Memory B cell (primary cell): ENCODE data around the gene WT1.

Source experiments
- ATAC-seq: fragments of 150-1000 bp; cut with Tn5 transposase; 2 replicates; pipeline ENCODE4 v1.10.0; 2021; ENCODE audit warnings: low read depth, mild to moderate bottlenecking, moderate library complexity
- DNase-seq, 2 donors: peaks; one replicate each; pipeline ENCODE4 v3.0.0; 2022; ENCODE audit warnings: low spot score in 2 of 2
- H3K27ac Mint-ChIP-seq: one replicate; pipeline ENCODE4 v1.8.0; 2022; ENCODE audit warnings: mild to moderate bottlenecking, moderate library complexity, mixed read lengths
- H3K27me3 Mint-ChIP-seq: one replicate; pipeline ENCODE4 v1.8.0; 2022; ENCODE audit warnings: mixed read lengths
- H3K36me3 Mint-ChIP-seq: one replicate; pipeline ENCODE4 v1.8.0; 2022; ENCODE audit warnings: mild to moderate bottlenecking, mixed read lengths
- H3K4me1 Mint-ChIP-seq: one replicate; pipeline ENCODE4 v1.8.0; 2022; ENCODE audit warnings: mixed read lengths
- H3K4me3 Mint-ChIP-seq: one replicate; pipeline ENCODE4 v1.8.0; 2022; ENCODE audit warnings: mild to moderate bottlenecking, moderate library complexity, mixed read lengths
- H3K9me3 Mint-ChIP-seq: one replicate; pipeline ENCODE4 v1.8.0; 2022; ENCODE audit warnings: mixed read lengths

Gene WT1

DNA sequence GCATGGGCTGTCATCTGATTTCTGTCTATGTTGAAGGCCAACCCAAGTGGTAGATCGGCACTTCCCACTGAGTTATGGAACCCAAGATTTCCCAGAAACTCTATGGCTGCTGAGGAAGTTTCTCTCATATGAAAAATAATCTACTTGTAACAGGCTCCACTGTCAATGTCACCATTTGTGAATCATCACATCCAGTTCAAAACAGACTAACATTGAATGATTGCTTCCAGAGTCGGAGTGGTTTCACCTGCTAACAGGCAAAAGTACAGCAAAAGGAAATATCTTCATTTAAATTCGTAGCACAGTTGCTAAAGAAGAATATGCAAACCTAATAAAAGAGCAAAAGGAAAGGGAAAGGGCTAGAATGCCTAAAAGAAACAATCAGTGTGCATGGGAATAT lies 12.8 kb downstream of the WT1 start:
- peaks cover 16% of the 10 kb centered on the region for H3K27me3 Mint-ChIP-seq
- H3K9me3 Mint-ChIP-seq: no peaks in the 10 kb centered on the region
- DNase-seq (no peak), ATAC-seq (no peak)
- H3K4me3 Mint-ChIP-seq: no peak overlapping the region
- H3K27ac Mint-ChIP-seq: no peak overlapping the region
- H3K4me1 Mint-ChIP-seq: no peaks in the 10 kb centered on the region
- H3K36me3 Mint-ChIP-seq: no peaks in the 10 kb centered on the region

DNA sequence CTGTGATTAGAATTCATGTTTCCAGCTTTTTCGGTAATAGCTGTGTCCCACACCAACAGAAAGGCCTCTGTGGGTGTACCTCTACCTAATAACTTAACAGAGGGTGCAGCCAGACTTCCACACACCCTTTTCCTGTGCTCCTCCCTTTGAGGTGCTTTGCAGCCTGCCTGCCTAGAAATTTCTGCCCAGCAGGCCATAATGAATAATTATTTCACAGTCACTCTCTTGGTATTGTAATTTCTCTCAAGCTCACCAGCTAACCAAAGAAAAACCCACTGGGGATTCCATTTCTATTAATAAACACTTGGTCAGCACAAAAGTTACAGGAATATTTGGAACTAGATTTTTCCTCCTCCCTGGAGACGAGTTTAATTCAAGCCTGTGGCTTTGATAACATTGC lies 13.3 kb downstream of the WT1 start:
- DNase-seq (no peak), ATAC-seq (no peak)
- no peaks in the 10 kb centered on the region for H3K36me3 Mint-ChIP-seq
- H3K9me3 Mint-ChIP-seq: no peaks in the 10 kb centered on the region
- H3K27me3 Mint-ChIP-seq: peaks cover 15% of the 10 kb centered on the region
- no peak overlapping the region for H3K27ac Mint-ChIP-seq
- H3K4me3 Mint-ChIP-seq: no peak overlapping the region
- no peaks in the 10 kb centered on the region for H3K4me1 Mint-ChIP-seq

DNA sequence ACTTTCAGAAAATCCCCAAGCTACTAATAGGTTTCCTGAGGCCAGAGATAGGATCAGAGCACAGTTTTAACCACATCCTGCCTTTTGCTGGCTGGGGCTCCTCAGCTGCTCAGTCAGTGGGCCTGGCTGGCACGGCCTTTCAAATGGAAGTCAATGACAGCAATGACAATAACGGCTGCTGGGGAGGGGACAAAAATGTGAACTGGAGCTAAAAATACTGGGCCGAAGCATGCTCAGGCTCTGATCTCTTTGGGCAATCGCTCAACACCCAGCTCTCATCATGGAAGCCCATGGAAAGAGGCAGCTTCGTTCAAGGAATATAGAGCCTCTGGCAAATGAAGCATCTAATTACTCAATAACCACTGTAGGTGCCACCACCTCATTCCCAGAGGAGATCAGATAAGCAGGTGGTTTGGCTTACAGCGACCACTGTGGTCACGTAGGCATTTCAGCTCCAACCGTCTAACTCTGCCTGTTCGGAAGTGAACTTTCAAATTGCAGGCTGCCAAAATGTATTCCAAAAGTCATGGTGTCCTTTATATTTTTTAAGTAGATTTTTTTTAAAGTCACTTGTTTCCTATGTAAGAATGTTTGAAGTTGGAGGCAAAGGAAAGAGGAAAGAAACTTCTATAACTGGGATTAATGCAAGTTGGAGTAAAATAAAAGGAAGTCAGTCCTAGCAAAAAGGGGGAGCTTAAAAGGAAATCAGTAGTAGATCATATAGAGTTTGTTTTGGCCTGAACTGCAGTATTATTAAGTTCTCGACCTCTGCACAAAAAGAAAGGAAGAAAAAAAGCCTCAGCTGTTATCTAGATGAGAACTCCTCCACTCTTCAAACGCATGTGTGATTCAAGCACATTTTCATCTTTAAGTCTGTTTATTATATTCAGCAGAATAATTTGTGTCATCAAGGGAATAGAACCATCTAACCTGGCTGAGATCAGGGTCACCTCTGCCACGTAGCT lies 14.1 kb downstream of the WT1 start:
- DNase-seq (no peak), ATAC-seq (no peak)
- H3K9me3 Mint-ChIP-seq: no peaks in the 10 kb centered on the region
- no peaks in the 10 kb centered on the region for H3K4me1 Mint-ChIP-seq
- H3K4me3 Mint-ChIP-seq: no peak overlapping the region
- H3K36me3 Mint-ChIP-seq: no peaks in the 10 kb centered on the region
- peaks cover 15% of the 10 kb centered on the region for H3K27me3 Mint-ChIP-seq
- no peak overlapping the region for H3K27ac Mint-ChIP-seq

DNA sequence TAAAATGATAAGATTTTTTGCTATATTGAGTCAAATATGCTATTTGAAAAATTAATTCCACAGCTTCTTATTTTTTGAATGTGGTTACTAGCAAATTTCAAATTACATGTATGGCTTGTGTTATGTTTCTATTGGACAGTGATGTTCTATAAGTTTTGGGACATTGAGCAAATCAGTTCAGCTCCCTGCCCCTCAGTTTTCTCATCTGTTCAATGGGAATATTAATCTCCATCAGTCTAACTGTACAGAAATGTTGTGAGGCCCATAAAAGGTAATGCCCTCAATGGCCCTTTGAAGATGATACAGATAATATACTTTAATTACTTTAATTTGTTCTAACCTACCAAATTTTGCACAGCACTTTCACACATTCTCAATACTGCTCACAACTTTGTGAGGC lies 15.2 kb downstream of the WT1 start:
- H3K9me3 Mint-ChIP-seq: no peaks in the 10 kb centered on the region
- ATAC-seq (no peak), DNase-seq (no peak)
- no peaks in the 10 kb centered on the region for H3K36me3 Mint-ChIP-seq
- no peaks in the 10 kb centered on the region for H3K4me1 Mint-ChIP-seq
- no peak overlapping the region for H3K27ac Mint-ChIP-seq
- H3K27me3 Mint-ChIP-seq: peaks cover 12% of the 10 kb centered on the region
- no peak overlapping the region for H3K4me3 Mint-ChIP-seq

DNA sequence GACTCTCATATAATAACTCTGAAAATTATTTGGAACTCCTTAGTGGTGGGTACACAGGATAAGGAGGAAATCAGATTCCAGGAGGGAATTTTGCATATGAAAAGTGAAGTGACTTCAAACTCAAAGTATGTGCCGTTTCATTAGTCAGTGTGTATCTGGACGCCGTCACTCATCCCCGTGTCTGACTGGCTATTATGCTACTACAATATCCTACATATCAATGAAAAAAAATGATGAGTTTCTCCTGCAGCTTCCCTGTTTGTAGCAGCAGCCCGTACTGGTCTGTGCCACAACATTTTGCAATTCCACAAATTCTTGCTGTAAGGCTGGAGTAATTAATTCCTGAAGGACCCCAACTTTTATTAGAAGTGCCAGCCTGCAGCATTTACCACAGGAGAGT lies 16.5 kb downstream of the WT1 start:
- Mint-ChIP-seq H3K27me3 (peaks cover 11% of the 10 kb centered on the region), H3K4me1 (no peaks in the 10 kb centered on the region)

DNA sequence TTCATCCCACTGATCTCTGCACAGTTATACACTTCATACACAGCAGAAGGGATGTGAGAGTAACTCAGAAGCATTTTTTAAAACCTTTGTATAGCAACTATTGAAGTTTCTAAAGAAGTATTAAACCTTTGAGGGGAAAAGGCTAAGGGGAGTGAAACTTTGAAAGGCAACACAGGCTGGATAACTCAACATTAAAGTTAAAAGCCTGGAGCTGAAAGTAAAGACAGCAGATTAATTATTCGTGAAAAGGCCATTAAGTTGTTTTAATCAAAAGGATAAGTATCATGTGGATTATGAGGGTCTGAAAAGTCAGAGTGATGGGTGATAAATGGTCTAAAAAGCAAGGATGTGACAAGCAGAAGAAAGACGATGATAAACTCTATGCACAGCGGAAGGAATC lies 17.5 kb downstream of the WT1 start:
- DNase-seq: no peak
- Mint-ChIP-seq H3K9me3 (no peaks in the 10 kb centered on the region), H3K4me1 (no peaks in the 10 kb centered on the region), H3K27ac (no peak overlapping the region), H3K27me3 (peaks cover 10% of the 10 kb centered on the region), H3K4me3 (no peak overlapping the region), H3K36me3 (no peaks in the 10 kb centered on the region)
- no peak for ATAC-seq

More for the DNA sequence above, 16.5 kb downstream of the WT1 start:
- H3K9me3 Mint-ChIP-seq: no peaks in the 10 kb centered on the region
- no peak overlapping the region for H3K4me3 Mint-ChIP-seq
- H3K36me3 Mint-ChIP-seq: no peaks in the 10 kb centered on the region
- ATAC-seq (no peak), DNase-seq (no peak)
- H3K27ac Mint-ChIP-seq: no peak overlapping the region

DNA sequence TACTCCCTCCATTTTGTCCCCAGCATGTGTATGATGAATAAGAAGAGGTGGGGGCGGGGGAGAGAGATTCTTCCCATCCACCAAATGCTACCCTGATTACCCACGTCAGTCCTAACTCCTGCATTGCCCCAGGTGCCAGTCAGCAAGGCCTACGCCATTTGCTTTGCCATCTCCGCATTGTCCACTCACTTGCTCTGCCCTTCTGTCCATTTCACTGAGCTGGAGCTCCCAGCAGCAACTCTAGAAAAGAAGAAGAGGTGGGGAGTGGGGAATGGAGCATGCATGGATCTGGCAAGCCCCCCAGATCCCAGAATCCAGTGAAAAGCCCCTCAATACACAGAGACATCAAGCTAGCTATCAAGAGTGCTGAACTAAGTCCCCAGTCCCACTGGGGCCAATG lies 19.0 kb downstream of the WT1 start:
- DNase-seq (no peak), ATAC-seq (no peak)
- Mint-ChIP-seq H3K4me3 (no peak overlapping the region), H3K36me3 (no peaks in the 10 kb centered on the region), H3K27me3 (peaks cover 3% of the 10 kb centered on the region), H3K27ac (no peak overlapping the region), H3K4me1 (no peaks in the 10 kb centered on the region), H3K9me3 (no peaks in the 10 kb centered on the region)

DNA sequence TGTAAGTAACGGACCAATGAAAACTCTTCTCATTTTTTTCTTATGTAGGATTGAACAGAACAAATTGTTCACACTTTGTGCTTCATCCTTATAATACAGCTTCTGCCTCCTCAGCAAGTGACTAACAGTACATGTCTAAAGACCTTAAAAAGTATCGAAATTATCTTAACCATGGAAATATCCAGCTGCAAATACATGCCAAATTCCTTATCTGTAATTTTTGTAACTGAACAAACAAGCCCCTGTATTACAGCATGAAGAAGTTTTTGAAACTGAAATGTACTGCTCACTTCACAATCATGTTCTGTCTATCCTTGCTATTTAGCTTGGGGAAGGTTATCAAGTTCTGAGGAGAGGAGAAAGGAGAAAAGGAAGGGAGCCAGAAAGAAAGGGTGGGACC lies 20.4 kb downstream of the WT1 start:
- H3K9me3 Mint-ChIP-seq: peaks cover 2% of the 10 kb centered on the region
- no peak overlapping the region for H3K4me3 Mint-ChIP-seq

DNA sequence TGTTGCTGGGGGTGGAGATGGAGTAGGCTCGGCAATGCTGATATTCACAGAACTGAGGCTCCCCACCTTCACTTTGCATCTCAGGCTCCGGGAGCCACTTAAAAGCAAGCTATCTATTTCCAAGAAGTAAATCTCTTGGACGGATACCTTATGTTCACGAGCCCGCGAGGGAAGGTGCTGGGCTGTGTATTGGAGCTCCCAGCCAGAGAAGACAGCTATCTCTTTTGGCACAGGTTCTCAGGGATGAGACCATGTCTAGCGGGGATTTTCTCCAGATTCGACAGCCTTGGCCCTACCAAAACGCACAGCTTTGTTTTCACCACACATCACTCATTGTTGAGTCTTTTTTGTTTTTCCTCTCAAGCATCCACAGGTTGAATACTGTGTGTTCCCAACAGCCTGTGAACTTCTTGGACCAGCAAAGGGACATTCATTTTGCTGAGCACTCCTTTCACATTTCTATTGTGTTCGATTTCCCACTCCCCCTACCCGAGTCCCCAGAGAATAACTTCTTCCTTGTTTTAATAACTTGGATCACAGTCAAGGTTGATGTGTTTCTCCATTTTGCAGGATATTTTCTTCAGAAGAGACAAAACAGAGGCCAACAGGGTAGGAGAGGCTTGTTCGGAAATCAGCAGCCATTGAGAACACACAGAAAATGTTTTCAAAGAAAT lies 23.3 kb downstream of the WT1 start:
- no peak for DNase-seq
- Mint-ChIP-seq H3K27me3 (peaks cover 4% of the 10 kb centered on the region), H3K4me1 (no peaks in the 10 kb centered on the region), H3K4me3 (no peak overlapping the region), H3K36me3 (no peaks in the 10 kb centered on the region), H3K9me3 (peaks cover 2% of the 10 kb centered on the region), H3K27ac (no peak overlapping the region)
- no peak for ATAC-seq

More for the DNA sequence above, 20.4 kb downstream of the WT1 start:
- Mint-ChIP-seq H3K36me3 (no peaks in the 10 kb centered on the region), H3K4me1 (no peaks in the 10 kb centered on the region), H3K27ac (no peak overlapping the region), H3K27me3 (peaks cover 4% of the 10 kb centered on the region)
- DNase-seq (no peak), ATAC-seq (no peak)

DNA sequence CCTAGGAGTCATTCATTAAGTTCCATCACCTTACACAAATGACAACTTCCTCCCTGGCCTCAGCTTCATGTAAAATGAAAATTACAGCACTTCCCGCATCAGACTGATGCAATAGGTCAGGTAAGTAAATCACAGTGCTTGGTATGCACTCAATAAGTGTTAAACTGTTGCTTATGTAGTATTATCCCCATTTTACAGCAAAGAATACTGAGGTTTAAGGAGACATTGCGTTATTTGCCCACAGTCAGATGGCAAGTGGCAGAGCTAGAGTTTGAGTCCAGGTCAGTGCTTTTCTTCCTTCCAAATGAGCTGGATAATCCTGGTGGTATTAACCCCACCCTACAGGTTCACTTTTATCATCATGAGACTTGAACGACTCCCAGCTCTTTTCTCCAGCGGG lies 29.7 kb downstream of the WT1 start:
- peaks cover 9% of the 10 kb centered on the region for H3K27me3 Mint-ChIP-seq
- peaks cover 4% of the 10 kb centered on the region for H3K9me3 Mint-ChIP-seq
- no peaks in the 10 kb centered on the region for H3K36me3 Mint-ChIP-seq
- H3K4me3 Mint-ChIP-seq: no peak overlapping the region
- DNase-seq (no peak), ATAC-seq (no peak)
- no peaks in the 10 kb centered on the region for H3K4me1 Mint-ChIP-seq
- H3K27ac Mint-ChIP-seq: no peak overlapping the region

DNA sequence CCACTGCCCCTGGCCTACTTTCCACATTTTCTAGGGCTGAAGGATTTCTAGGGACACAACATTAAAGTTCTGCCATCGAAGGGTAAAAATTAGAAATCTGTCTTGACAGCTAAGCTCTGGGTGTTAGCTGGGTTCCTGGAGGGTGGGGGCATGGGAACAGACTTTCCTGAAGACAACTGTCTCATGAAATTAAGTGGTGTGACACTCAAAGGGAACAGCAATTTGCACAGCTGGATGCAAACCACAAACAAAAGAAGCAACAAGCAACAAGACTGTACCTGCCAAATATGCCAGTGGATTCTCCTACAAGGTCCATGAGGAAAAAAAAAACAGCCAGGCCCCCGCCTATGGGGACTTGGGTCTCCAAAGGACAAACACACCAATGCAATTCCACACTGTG lies 32.5 kb downstream of the WT1 start:
- H3K27ac Mint-ChIP-seq: no peak overlapping the region
- no peak overlapping the region for H3K4me3 Mint-ChIP-seq
- no peak for DNase-seq
- ATAC-seq: no peak
- H3K9me3 Mint-ChIP-seq: peaks cover 4% of the 10 kb centered on the region
- H3K4me1 Mint-ChIP-seq: no peaks in the 10 kb centered on the region
- peaks cover 12% of the 10 kb centered on the region for H3K27me3 Mint-ChIP-seq
- no peaks in the 10 kb centered on the region for H3K36me3 Mint-ChIP-seq

DNA sequence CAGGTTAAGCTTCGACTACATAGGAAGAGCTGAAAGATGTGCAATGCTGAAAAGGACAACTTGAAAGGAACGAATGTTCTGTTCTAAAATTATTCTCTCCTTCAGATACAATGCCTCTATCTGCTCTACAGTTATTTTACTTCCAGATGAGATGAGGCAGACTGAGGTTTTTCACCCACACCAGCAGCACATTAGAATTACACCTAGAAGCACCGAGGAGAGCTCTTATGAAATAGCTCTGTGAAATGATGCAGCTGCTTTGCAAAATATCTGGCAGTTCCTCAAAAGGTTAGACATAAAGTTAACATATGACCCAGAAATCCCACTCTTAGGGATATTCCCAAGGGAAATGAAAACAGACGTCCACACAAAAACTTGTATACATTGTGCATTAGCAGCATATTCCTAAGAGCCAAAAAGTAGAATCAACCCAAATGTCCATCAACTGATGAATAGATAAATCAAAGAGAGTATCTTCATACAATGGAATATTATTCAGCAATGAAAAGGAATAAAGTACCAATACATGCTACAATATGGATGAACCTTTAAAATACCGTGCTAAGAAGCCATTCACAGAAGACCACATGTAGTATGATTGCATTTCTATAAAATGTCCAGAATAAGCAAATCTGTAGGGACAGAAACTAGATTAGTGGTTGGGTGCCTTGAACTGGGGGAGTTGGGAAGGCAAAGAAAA lies 34.5 kb downstream of the WT1 start:
- no peak for ATAC-seq
- Mint-ChIP-seq H3K4me1 (no peaks in the 10 kb centered on the region), H3K27ac (no peak overlapping the region), H3K9me3 (peaks cover 4% of the 10 kb centered on the region), H3K4me3 (no peak overlapping the region), H3K27me3 (peaks cover 12% of the 10 kb centered on the region), H3K36me3 (no peaks in the 10 kb centered on the region)
- no peak for DNase-seq

DNA sequence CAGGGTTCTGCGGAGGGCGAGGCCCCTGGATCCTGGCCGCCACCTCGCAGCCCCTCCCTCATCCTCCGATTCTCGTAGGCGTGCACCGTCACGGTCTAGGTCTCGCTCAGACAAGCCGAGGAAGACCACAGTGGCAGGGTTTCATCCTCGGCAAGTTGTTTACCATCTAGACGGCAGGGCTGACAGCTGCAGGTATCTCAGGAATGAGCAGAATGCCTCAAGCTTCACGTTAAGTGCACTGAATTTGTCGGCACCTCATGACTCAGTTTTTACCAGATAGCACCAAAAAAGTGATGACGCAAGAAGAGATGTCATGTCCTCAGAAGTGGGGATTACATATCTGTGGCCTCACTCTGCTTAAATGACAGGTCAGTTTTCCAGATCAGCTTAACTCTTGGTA lies 35.1 kb downstream of the WT1 start:
- H3K4me1 Mint-ChIP-seq: no peaks in the 10 kb centered on the region
- H3K27me3 Mint-ChIP-seq: peaks cover 14% of the 10 kb centered on the region
- DNase-seq: no peak
- no peak overlapping the region for H3K27ac Mint-ChIP-seq
- no peak overlapping the region for H3K4me3 Mint-ChIP-seq
- ATAC-seq: no peak
- H3K9me3 Mint-ChIP-seq: peaks cover 4% of the 10 kb centered on the region
- no peaks in the 10 kb centered on the region for H3K36me3 Mint-ChIP-seq

DNA sequence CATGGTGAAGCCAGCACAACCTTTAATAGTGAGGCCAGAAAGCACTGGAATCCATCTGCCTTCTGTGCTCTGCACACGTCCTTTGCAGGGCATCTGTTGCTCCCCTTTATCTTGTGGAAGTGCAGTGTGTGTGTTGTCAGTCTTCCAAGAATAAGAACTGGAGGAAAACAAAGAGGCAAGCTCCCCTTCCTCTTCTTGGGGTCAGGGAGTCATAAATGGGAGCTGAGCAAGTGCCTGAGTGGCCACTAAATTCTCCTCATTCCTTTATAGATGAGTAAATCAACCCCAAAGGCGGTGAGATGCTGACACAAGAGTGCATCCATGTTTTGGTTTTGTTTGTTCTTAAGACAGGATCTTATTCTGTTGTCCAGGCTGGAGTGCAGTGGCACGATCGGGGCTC lies 38.3 kb downstream of the WT1 start:
- no peaks in the 10 kb centered on the region for H3K36me3 Mint-ChIP-seq
- peaks cover 4% of the 10 kb centered on the region for H3K9me3 Mint-ChIP-seq
- H3K4me3 Mint-ChIP-seq: no peak overlapping the region
- no peak for DNase-seq
- H3K27ac Mint-ChIP-seq: no peak overlapping the region
- ATAC-seq: no peak
- H3K4me1 Mint-ChIP-seq: no peaks in the 10 kb centered on the region
- peaks cover 12% of the 10 kb centered on the region for H3K27me3 Mint-ChIP-seq
